Thoracic aorta (tissue), 2 donors: ENCODE measurements around the gene TAS2R42. TPM values are rescaled to one million over a fixed set of nuclear protein-coding genes. Genes with fewer than 3 reads are reported as not detected.
A peak's percentile ranks its signal among the peaks of the same experiment; 100 is the strongest.

ENCODE experiments used
- ATAC-seq: fragments of 150-250 bp; one replicate; pipeline ENCODE4 v1.8.0; 2017; ENCODE audit warnings: low read depth; ENCODE audit not compliant: insufficient number of reproducible peaks, low FRiP score
- DNase-seq: peaks from one replicate; pipeline ENCODE4 v3.0.0-alpha.2; 2020; ENCODE audit warnings: low spot score
- H3K27ac ChIP-seq, 2 donors: fragments of 200-600 bp; sonication (generic); 1 replicate in 1 of 2; 2 replicates in 1 of 2; pipeline ENCODE4 v1.5.1; 2016; ENCODE audit warnings: mild to moderate bottlenecking in 2 of 2, moderate library complexity in 2 of 2
- H3K27me3 ChIP-seq: fragments of 200-600 bp; sonication (generic); replicated peaks from 2 replicates; pipeline ENCODE4 v1.6.0; 2016; ENCODE audit warnings: mild to moderate bottlenecking; ENCODE audit not compliant: insufficient read depth
- H3K36me3 ChIP-seq: fragments of 200-600 bp; sonication (generic); one replicate; pipeline ENCODE4 v1.5.1; 2016
- H3K4me1 ChIP-seq, 2 donors: fragments of 200-600 bp; sonication (generic); 1 replicate in 1 of 2; 2 replicates in 1 of 2; pipeline versions ENCODE4 v1.5.1 to v1.6.0; 2016; ENCODE audit warnings: low read depth in 2 of 2, mild to moderate bottlenecking in 1 of 2; ENCODE audit not compliant: control insufficient read depth in 1 of 2
- H3K4me3 ChIP-seq: fragments of 200-600 bp; sonication (generic); 2 replicates; pipeline ENCODE4 v1.5.1; 2016; ENCODE audit warnings: mild to moderate bottlenecking
- H3K9me3 ChIP-seq: fragments of 200-600 bp; sonication (generic); 2 replicates; pipeline ENCODE4 v1.5.1; 2016
- CTCF ChIP-seq: fragments of 200-600 bp; sonication (generic); IDR thresholded peaks from one replicate; pipeline ENCODE4 v1.5.1; 2019; ENCODE audit warnings: antibody characterized with exemption
- total RNA-seq, 2 donors: library from RNA; depleted of rRNA; stranded (reverse); fragments of >200 nt; gene quantifications; one replicate each; pipeline versions ENCODE4 v1.1.0 to v1.2.3, GENCODE V29; 2016

TAS2R42 gene
- total RNA-seq: not detected

GRCh38 chr12:11186837-11187236, at the start of gene TAS2R42:
TSS of gene TAS2R42 (minus strand) at chr12:11186937. CDS start at chr12:11186937, 0 bp downstream.
- Histone ChIP-seq H3K9me3 (no peaks in the 10 kb centered on the region), H3K27ac (no peak within 1 kb of the TSS), H3K27me3 (no peaks in the 10 kb centered on the region), H3K4me3 (no peak within 1 kb of the TSS), H3K4me1 (no peaks in the 10 kb centered on the region), H3K36me3 (no peaks in the 10 kb centered on the region)
- DNase-seq: no peak
- TF ChIP-seq CTCF: no peak
- ATAC-seq: no peak

GRCh38 chr12:11233532-11233931, 46.8 kb upstream of the TAS2R42 start:
- no peaks in the 10 kb centered on the region for H3K27me3 ChIP-seq
- no peak for TF ChIP-seq CTCF
- ATAC-seq (no peak), DNase-seq (no peak)
- no peaks in the 10 kb centered on the region for H3K36me3 ChIP-seq
- H3K4me1 ChIP-seq: no peaks in the 10 kb centered on the region
- no peak overlapping the region for H3K27ac ChIP-seq
- H3K9me3 ChIP-seq: no peaks in the 10 kb centered on the region
- H3K4me3 ChIP-seq: no peak overlapping the region

GRCh38 chr12:11228296-11228879, 41.7 kb upstream of the TAS2R42 start:
- peak; percentile 17 for TF ChIP-seq CTCF
- DNase-seq (no peak), ATAC-seq (no peak)
- H3K27ac ChIP-seq: no peak overlapping the region
- H3K4me3 ChIP-seq: no peak overlapping the region
- no peaks in the 10 kb centered on the region for H3K36me3 ChIP-seq
- no peaks in the 10 kb centered on the region for H3K4me1 ChIP-seq
- no peaks in the 10 kb centered on the region for H3K27me3 ChIP-seq
- H3K9me3 ChIP-seq: no peaks in the 10 kb centered on the region

- no peaks in the 10 kb centered on the region for H3K27me3 ChIP-seq
- no peak overlapping the region for H3K27ac ChIP-seq
- ATAC-seq: no peak
- no peak for DNase-seq
- H3K4me3 ChIP-seq: no peak overlapping the region
- no peaks in the 10 kb centered on the region for H3K36me3 ChIP-seq
- no peak for TF ChIP-seq CTCF
- H3K4me1 ChIP-seq: no peaks in the 10 kb centered on the region
- no peaks in the 10 kb centered on the region for H3K9me3 ChIP-seq
These were observed 40.6 kb upstream of the TAS2R42 start for GRCh38 chr12:11227373-11227772.

- no peak for DNase-seq
- Histone ChIP-seq H3K9me3 (peaks cover under 1% of the 10 kb centered on the region), H3K36me3 (no peaks in the 10 kb centered on the region), H3K27ac (no peak overlapping the region), H3K4me1 (no peaks in the 10 kb centered on the region), H3K27me3 (no peaks in the 10 kb centered on the region), H3K4me3 (no peak overlapping the region)
- no peak for ATAC-seq
- no peak for TF ChIP-seq CTCF
These were observed 22.4 kb upstream of the TAS2R42 start for GRCh38 chr12:11209113-11209512.
